ENCODE results near the gene FBF1.

DNA sequence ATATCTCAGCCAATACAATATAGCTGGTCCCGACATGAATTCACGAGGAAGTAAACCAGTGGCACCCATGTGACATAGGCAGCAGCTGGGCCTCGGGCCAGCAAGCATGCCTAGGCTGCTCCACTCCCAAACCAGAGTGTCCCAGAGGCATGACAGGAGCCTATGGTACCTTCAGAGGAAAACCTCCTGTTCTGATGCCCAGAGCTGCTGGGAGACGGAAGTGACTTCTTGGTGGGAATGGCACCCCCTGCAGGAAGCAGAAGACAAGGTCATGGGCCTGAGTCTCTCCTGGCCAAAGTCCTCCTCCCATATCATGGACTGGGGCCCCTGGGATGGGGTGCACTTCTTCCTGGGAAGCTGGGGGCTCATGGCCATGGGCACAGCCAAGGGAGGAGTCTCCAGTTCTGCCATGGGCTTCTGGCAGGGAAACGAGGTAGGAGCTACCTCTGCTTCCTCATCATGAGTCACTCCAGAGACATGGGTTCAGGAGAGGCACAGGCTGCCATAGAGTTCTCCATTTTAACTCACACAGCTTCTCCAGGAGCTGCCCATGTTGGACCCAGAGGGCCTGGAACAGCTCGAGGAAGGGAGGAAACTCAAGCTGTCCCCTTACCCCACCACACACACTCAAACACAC lies 13.4 kb downstream of the FBF1 start:
- TF ChIP-seq EZH2phosphoT487 (IDR thresholded peaks at IDR 0.05; ENCODE audit: borderline replicate concordance): no peak
- TF ChIP-seq RAD21 (IDR thresholded peaks at IDR 0.05; ENCODE audit: low read depth): peak; percentile 52; the same call in 1 of the 2 replicates
- TF ChIP-seq, protein P1, sequence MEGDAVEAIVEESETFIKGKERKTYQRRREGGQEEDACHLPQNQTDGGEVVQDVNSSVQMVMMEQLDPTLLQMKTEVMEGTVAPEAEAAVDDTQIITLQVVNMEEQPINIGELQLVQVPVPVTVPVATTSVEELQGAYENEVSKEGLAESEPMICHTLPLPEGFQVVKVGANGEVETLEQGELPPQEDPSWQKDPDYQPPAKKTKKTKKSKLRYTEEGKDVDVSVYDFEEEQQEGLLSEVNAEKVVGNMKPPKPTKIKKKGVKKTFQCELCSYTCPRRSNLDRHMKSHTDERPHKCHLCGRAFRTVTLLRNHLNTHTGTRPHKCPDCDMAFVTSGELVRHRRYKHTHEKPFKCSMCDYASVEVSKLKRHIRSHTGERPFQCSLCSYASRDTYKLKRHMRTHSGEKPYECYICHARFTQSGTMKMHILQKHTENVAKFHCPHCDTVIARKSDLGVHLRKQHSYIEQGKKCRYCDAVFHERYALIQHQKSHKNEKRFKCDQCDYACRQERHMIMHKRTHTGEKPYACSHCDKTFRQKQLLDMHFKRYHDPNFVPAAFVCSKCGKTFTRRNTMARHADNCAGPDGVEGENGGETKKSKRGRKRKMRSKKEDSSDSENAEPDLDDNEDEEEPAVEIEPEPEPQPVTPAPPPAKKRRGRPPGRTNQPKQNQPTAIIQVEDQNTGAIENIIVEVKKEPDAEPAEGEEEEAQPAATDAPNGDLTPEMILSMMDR (IDR thresholded peaks at IDR 0.05 in 2 of 3, conservative IDR thresholded peaks at IDR 0.05 in 1 of 3; ENCODE audit: borderline replicate concordance in 1 of 3, insufficient read depth in 1 of 3, low read depth in 2 of 3, low read length in 2 of 3): peak; percentile 48 to 60 (median 50)
- TF ChIP-seq POLR2AphosphoS5 (IDR thresholded peaks at IDR 0.05; ENCODE audit: low read depth, low read length): no peak
- no peak for TF ChIP-seq POLR2A (IDR thresholded peaks at IDR 0.05; ENCODE audit: borderline replicate concordance, extremely low read depth, insufficient read depth, insufficient read length)
- TF ChIP-seq TCF7L2 (IDR thresholded peaks at IDR 0.05; ENCODE audit: borderline replicate concordance, extremely low read depth, insufficient read depth, insufficient read length): no peak
- no peak for TF ChIP-seq ATF3 (IDR thresholded peaks at IDR 0.05)
- TF ChIP-seq SP1 (IDR thresholded peaks at IDR 0.05; ENCODE audit: low read depth): no peak

Data from HCT116 (cell line).